Measurements from ENCODE around the gene PLEKHH1. TPM values are rescaled to one million over a fixed set of nuclear protein-coding genes. Genes with fewer than 3 reads are reported as not detected.
A peak's percentile ranks its signal among the peaks of the same experiment; 100 is the strongest.

PLEKHH1 gene
- total and polyA plus RNA-seq, 9 of the 15 experiments (the other 6 are each of a cell fraction or from before 2014, with no cell fraction given), result 0.76 to 5.9 (median 2.9) TPM

DNA sequence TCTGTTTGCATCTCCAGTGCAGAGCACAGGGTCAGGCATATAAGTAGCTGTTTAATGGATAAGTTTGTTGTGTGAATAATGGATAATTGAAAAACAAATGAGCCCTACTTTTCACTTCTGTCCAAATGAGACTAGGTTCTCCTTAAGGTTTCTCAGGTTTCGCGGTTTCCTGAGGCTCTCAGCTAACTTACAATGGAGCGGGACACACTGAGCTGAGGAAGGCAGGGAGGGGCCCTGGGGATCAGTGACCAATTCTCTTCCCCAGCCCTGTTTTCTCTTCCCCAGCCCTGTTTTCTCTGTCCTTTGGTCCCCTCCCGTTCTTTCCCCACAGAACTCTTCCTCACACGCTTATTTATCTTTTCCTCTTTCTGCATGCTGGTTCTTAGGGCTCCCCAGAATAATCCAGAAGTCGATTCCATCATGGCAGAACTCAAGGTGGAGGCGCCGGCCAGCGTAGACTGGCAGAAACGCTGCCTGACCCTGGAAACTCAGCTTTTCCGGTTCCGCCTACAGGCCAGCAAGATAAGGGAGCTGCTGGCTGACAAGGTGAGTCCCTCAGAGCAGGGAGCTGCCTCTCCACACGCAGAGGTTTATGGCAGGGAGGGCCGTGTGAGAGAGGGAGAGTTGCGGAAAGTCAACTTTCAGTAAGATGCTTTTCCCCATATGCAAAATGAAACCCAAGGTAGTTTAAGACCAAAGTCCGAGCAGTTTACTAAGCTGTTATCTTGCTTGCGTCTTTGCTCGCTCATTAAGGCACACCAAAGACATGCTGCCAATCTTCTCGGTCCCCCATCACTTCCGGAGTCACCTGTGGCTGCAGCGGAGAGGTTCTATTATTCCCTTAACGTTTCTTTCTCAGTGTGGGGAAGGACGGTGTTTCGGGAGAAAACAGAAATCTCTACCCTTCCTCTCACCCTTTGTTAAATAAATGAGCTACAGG is 8.6 kb downstream of the PLEKHH1 start (continued):
- TF ChIP-seq RCOR1 (IDR thresholded peaks at IDR 0.05; ENCODE audit: borderline replicate concordance in 1 of 2, low read depth in 2 of 2, low read length in 2 of 2), result peak in 1 of 2 experiments; percentile 12; a peak in 1 of 4 replicates
- peak; percentile 60 for TF ChIP-seq PHF20 (IDR thresholded peaks at IDR 0.05; ENCODE audit: partially characterized antibody)
- TF ChIP-seq ZSCAN29 (IDR thresholded peaks at IDR 0.05), result peak; percentile 93
- no peak for TF ChIP-seq MYC (IDR thresholded peaks at IDR 0.05; ENCODE audit: low read depth, low read length)
- no peak for TF ChIP-seq MYC (CRISPR knock-in tag; IDR thresholded peaks at IDR 0.05; ENCODE audit: borderline replicate concordance, low read depth)
- TF ChIP-seq ZHX1 (conservative IDR thresholded peaks at IDR 0.05; ENCODE audit: low read length), result no peak
- TF ChIP-seq, protein P1, sequence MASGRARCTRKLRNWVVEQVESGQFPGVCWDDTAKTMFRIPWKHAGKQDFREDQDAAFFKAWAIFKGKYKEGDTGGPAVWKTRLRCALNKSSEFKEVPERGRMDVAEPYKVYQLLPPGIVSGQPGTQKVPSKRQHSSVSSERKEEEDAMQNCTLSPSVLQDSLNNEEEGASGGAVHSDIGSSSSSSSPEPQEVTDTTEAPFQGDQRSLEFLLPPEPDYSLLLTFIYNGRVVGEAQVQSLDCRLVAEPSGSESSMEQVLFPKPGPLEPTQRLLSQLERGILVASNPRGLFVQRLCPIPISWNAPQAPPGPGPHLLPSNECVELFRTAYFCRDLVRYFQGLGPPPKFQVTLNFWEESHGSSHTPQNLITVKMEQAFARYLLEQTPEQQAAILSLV (tag; IDR thresholded peaks at IDR 0.05), result no peak
- no peak for TF ChIP-seq SAP30 (IDR thresholded peaks at IDR 0.05; ENCODE audit: borderline replicate concordance, insufficient read depth, low read depth, low read length, poor library complexity, severe bottlenecking)
- no peak for TF ChIP-seq PHB2 (IDR thresholded peaks at IDR 0.05; ENCODE audit: low read depth)
- no peak for TF ChIP-seq ZBTB43 (CRISPR knock-in tag; IDR thresholded peaks at IDR 0.05)
- 0 out of 2 replicates have a peak, but pooled peaks have one; percentile 21 for TF ChIP-seq DPF2 (IDR thresholded peaks at IDR 0.05)
- TF ChIP-seq RNF219 (CRISPR knock-in tag; IDR thresholded peaks at IDR 0.05), result no peak
- peak; percentile 70 for TF ChIP-seq POLR2G (IDR thresholded peaks at IDR 0.05; ENCODE audit: low read depth, low read length)
- TF ChIP-seq ZNF766 (CRISPR knock-in tag; conservative IDR thresholded peaks at IDR 0.05), result 0 out of 2 replicates have a peak, but pooled peaks have one; percentile 34
- TF ChIP-seq RBM34 (IDR thresholded peaks at IDR 0.05; ENCODE audit: borderline replicate concordance, insufficient read depth, low read length), result no peak
- TF ChIP-seq EP400 (IDR thresholded peaks at IDR 0.05), result peak; percentile 50
- TF ChIP-seq HDAC3 (IDR thresholded peaks at IDR 0.05; ENCODE audit: borderline replicate concordance, partially characterized antibody), result no peak
- no peak for TF ChIP-seq ZNF395 (CRISPR knock-in tag; IDR thresholded peaks at IDR 0.05)

Data from K562 (cell line).